Caco-2 (cell line): Measurements from ENCODE around the gene PCBP3. TPM values are rescaled to one million over a fixed set of nuclear protein-coding genes. Genes with fewer than 3 reads are reported as not detected.

Experiments
- BruUV-seq: library from RNA; stranded (reverse); fragments of 400-500 nt; replicated peaks from 2 replicates; lab custom pipeline; 2021; lab: Mats Ljungman, UMichigan
- CTCF ChIA-PET: fragments of 300-600 bp; sonication (Branson Sonifier 250); formaldehyde crosslinking; loops from one replicate; lab custom pipeline; 2022; ENCODE audit warnings: antibody characterized with exemption; lab: Charles Lee
- POLR2A ChIA-PET: fragments of 300-600 bp; sonication (Branson Sonifier 250); formaldehyde crosslinking; loops from one replicate; lab custom pipeline; 2022; ENCODE audit warnings: antibody characterized with exemption; lab: Charles Lee
- DNase-seq, 2 experiments: peaks; one replicate each; pipeline versions ENCODE4 v3.0.0 to v3.0.0-alpha.2; 2020 to 2022
- H3K27me3 ChIP-seq: replicated peaks from 2 replicates; pipeline ENCODE4 v1.6.0; 2011; ENCODE audit warnings: low read length; ENCODE audit not compliant: control insufficient read depth, insufficient read depth
- H3K36me3 ChIP-seq: 2 replicates; pipeline ENCODE4 v1.5.1; 2011; ENCODE audit warnings: low read length; ENCODE audit not compliant: control insufficient read depth, insufficient read depth
- H3K4me1 ChIP-seq: fragments of 250-450 bp; sonication (Bioruptor Pico); 2 replicates; pipeline ENCODE4 v1.5.1; 2020; ENCODE audit warnings: mild to moderate bottlenecking
- H3K4me3 ChIP-seq: 2 replicates; pipeline ENCODE4 v1.5.1; 2011; ENCODE audit warnings: low read depth, mild to moderate bottlenecking, control low read depth, low read length
- H3K9me3 ChIP-seq: fragments of 250-450 bp; sonication (Bioruptor Pico); 2 replicates; pipeline ENCODE4 v1.5.1; 2020; ENCODE audit warnings: mild to moderate bottlenecking, moderate library complexity
- H3K27ac Mint-ChIP-seq: one replicate; pipeline ENCODE4 v1.8.0; 2022; ENCODE audit warnings: mixed read lengths; ENCODE audit not compliant: unreplicated experiment
- H3K27me3 Mint-ChIP-seq: one replicate; pipeline ENCODE4 v1.8.0; 2022; ENCODE audit warnings: mixed read lengths; ENCODE audit not compliant: insufficient read depth, unreplicated experiment
- H3K36me3 Mint-ChIP-seq: one replicate; pipeline ENCODE4 v1.8.0; 2022; ENCODE audit warnings: mild to moderate bottlenecking, mixed read lengths; ENCODE audit not compliant: insufficient read depth, unreplicated experiment
- H3K4me1 Mint-ChIP-seq: one replicate; pipeline ENCODE4 v1.8.0; 2022; ENCODE audit warnings: low read depth, mixed read lengths; ENCODE audit not compliant: unreplicated experiment
- H3K4me3 Mint-ChIP-seq: one replicate; pipeline ENCODE4 v1.8.0; 2022; ENCODE audit warnings: mild to moderate bottlenecking, moderate library complexity, mixed read lengths; ENCODE audit not compliant: unreplicated experiment
- H3K9me3 Mint-ChIP-seq: one replicate; pipeline ENCODE4 v1.8.0; 2022; ENCODE audit warnings: mixed read lengths; ENCODE audit not compliant: unreplicated experiment
- intact Hi-C: fragments of 100-400 bp; cut with micrococcal nuclease; formaldehyde crosslinking; loops from one replicate; pipeline ENCODE4 v1.10.0; 2022; ENCODE audit not compliant: unreplicated experiment
- total RNA-seq: library from RNA; stranded (reverse); gene quantifications from 2 replicates; pipeline ENCODE4 v1.2.3, GENCODE V29; 2022
- TF ChIP-seq, protein P1 (sequence below), 2 experiments: fragments of 200-600 bp in 1 of 2; IDR thresholded peaks; 1 replicate in 1 of 2; 2 replicates in 1 of 2; pipeline versions ENCODE4 v1.5.1 to v1.8.0; 2011 to 2022; ENCODE audit warnings: antibody characterized with exemption in 1 of 2, control low read depth in 1 of 2, inconsistent platforms in 1 of 2, low read depth in 1 of 2, low read length in 1 of 2, mild to moderate bottlenecking in 1 of 2, moderate library complexity in 1 of 2; ENCODE audit not compliant: insufficient read depth in 1 of 2, severe bottlenecking in 1 of 2, unreplicated experiment in 1 of 2

PCBP3 gene
- total RNA-seq, 1 experiment from 2014 or later: 0.75 TPM

GRCh38 chr21:45864436-45864835 lies 220.9 kb downstream of the PCBP3 start:
- peaks cover 12% of the 10 kb centered on the region for H3K27me3 Mint-ChIP-seq
- intact Hi-C loops: no loop called here
- CTCF ChIA-PET: no interaction called here

GRCh38 chr21:45865106-45865835 lies 221.7 kb downstream of the PCBP3 start:
- no peaks in the 10 kb centered on the region for H3K9me3 ChIP-seq
- H3K9me3 Mint-ChIP-seq: no peaks in the 10 kb centered on the region
- H3K36me3 Mint-ChIP-seq: no peaks in the 10 kb centered on the region
- H3K4me1 ChIP-seq: no peaks in the 10 kb centered on the region
- no TSS peak for BruUV-seq
- TF ChIP-seq, protein P1, sequence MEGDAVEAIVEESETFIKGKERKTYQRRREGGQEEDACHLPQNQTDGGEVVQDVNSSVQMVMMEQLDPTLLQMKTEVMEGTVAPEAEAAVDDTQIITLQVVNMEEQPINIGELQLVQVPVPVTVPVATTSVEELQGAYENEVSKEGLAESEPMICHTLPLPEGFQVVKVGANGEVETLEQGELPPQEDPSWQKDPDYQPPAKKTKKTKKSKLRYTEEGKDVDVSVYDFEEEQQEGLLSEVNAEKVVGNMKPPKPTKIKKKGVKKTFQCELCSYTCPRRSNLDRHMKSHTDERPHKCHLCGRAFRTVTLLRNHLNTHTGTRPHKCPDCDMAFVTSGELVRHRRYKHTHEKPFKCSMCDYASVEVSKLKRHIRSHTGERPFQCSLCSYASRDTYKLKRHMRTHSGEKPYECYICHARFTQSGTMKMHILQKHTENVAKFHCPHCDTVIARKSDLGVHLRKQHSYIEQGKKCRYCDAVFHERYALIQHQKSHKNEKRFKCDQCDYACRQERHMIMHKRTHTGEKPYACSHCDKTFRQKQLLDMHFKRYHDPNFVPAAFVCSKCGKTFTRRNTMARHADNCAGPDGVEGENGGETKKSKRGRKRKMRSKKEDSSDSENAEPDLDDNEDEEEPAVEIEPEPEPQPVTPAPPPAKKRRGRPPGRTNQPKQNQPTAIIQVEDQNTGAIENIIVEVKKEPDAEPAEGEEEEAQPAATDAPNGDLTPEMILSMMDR (IDR thresholded peaks at IDR 0.05; ENCODE audit: insufficient read depth in 1 of 2, low read depth in 1 of 2, low read length in 1 of 2, severe bottlenecking in 1 of 2, unreplicated experiment in 1 of 2): no peak
- no peak for DNase-seq
- no peak overlapping the region for H3K4me3 Mint-ChIP-seq
- POLR2A ChIA-PET: no interaction called here
- no peaks in the 10 kb centered on the region for H3K4me1 Mint-ChIP-seq
- CTCF ChIA-PET: no interaction called here
- H3K36me3 ChIP-seq: no peaks in the 10 kb centered on the region
- no peak overlapping the region for H3K27ac Mint-ChIP-seq
- no peak overlapping the region for H3K4me3 ChIP-seq
- no peaks in the 10 kb centered on the region for H3K27me3 ChIP-seq
- H3K27me3 Mint-ChIP-seq: peaks cover 12% of the 10 kb centered on the region
- intact Hi-C loops: no loop called here

More at GRCh38 chr21:45864436-45864835, 220.9 kb downstream of the PCBP3 start:
- Histone ChIP-seq H3K9me3 (no peaks in the 10 kb centered on the region), H3K4me1 (no peaks in the 10 kb centered on the region), H3K36me3 (no peaks in the 10 kb centered on the region), H3K4me3 (no peak overlapping the region), H3K27me3 (no peaks in the 10 kb centered on the region)
- POLR2A ChIA-PET: no interaction called here
- no peak for DNase-seq
- Mint-ChIP-seq H3K4me3 (no peak overlapping the region), H3K36me3 (no peaks in the 10 kb centered on the region), H3K27ac (no peak overlapping the region), H3K9me3 (no peaks in the 10 kb centered on the region), H3K4me1 (no peaks in the 10 kb centered on the region)
- BruUV-seq: no TSS peak
- TF ChIP-seq, protein P1 (IDR thresholded peaks at IDR 0.05; ENCODE audit: insufficient read depth in 1 of 2, low read depth in 1 of 2, low read length in 1 of 2, severe bottlenecking in 1 of 2, unreplicated experiment in 1 of 2): no peak

GRCh38 chr21:45866551-45866950 lies 223.0 kb downstream of the PCBP3 start:
- H3K4me3 ChIP-seq: no peak overlapping the region
- TF ChIP-seq, protein P1 (IDR thresholded peaks at IDR 0.05; ENCODE audit: insufficient read depth in 1 of 2, low read depth in 1 of 2, low read length in 1 of 2, severe bottlenecking in 1 of 2, unreplicated experiment in 1 of 2): no peak
- ChIA-PET CTCF (no interaction called here), POLR2A (no interaction called here)
- H3K9me3 Mint-ChIP-seq: no peaks in the 10 kb centered on the region
- no TSS peak for BruUV-seq
- H3K36me3 Mint-ChIP-seq: peaks cover under 1% of the 10 kb centered on the region
- H3K4me1 ChIP-seq: no peaks in the 10 kb centered on the region
- H3K9me3 ChIP-seq: no peaks in the 10 kb centered on the region
- no peak overlapping the region for H3K27ac Mint-ChIP-seq
- DNase-seq: no peak
- no peaks in the 10 kb centered on the region for H3K27me3 ChIP-seq
- no peaks in the 10 kb centered on the region for H3K36me3 ChIP-seq
- H3K4me3 Mint-ChIP-seq: no peak overlapping the region
- peaks cover 16% of the 10 kb centered on the region for H3K27me3 Mint-ChIP-seq
- no peaks in the 10 kb centered on the region for H3K4me1 Mint-ChIP-seq
- intact Hi-C loops: no loop called here
